HG02798 (cell line): ENCODE data around the gene MIER1.
"Not testable (repeated sequence)": the region's sequence is repeated elsewhere in the genome, so short reads cannot be mapped to it uniquely, and the experiment has no call there.

Source experiments
- ATAC-seq: cut with Tn5 transposase; IDR thresholded peaks from one replicate; pipeline ENCODE4 v1.9.1; 2021; ENCODE audit warnings: mild to moderate bottlenecking; ENCODE audit not compliant: unreplicated experiment, poor library complexity

Gene MIER1

DNA sequence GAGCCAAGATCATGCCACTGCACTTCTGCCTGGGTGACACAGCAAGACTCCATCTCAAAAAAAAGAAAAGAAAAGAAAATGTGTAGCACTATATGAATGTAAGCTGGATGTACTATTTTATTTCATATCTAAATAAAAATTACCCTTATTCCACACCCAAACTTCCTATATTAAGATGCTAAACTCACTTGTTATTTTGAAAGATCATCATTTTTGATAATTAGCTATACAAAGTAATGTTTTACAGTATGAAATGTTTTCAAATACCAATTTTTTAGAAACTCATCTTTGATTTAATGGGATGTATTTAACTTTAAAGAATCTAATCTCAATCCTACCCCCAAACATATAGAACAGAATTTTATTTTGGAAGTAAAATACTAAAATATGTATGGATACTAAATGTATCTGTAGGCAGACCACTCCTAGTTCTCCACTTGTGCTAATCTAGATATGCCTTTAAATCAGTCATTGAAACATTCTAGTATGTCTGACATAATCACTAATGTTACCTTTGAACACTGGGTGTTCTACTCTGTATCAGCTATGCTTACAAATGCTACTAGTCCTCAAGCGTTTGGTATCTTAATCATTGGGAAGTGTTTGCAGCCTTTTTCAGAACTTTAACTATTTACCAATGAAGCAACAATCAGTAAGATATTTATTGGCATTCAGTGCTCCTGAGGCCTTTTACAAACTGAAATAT is 12.9 kb downstream of the MIER1 start:
- no peak for ATAC-seq

GRCh38 chr1:66938613-66939012 is 13.8 kb downstream of the MIER1 start:
- ATAC-seq = no peak

GRCh38 chr1:66940981-66941380 is 16.2 kb downstream of the MIER1 start:
- no peak for ATAC-seq

DNA sequence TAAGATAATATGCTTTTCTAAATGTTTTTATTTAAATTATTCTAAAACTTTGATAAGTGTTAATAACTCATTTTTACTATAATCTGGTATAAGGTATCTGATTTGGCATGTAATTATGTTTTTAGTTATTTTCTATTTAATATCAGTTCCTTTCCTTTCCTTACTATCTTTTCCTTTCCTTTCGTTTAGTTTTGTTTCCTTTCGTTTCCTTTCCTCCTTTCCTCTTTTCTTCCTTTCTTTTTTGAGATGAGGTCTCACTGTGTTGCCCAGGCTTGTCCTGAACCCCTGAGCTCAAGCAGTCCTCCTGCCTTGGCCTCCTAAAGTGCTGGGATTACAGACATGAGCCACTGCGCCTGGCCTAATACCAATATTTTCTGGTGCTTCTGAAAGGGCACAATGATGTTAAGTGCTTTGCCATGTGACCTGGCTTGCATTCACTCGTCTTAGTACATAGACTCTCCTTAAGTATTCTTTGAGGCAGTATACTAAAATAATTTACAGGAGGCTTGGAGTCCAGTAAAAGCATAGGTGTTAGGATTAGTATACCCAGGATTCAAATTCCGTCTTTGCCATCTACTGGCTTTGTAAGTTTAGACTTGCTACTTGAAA is 18.7 kb downstream of the MIER1 start:
- ATAC-seq = no peak

- ATAC-seq = no peak
Measured at GRCh38 chr1:66944330-66945274, 19.8 kb downstream of the MIER1 start.

- ATAC-seq = no peak
Measured at GRCh38 chr1:66945316-66945715, 20.5 kb downstream of the MIER1 start.

- no peak for ATAC-seq
Measured at GRCh38 chr1:66947267-66947666, 22.5 kb downstream of the MIER1 start.

DNA sequence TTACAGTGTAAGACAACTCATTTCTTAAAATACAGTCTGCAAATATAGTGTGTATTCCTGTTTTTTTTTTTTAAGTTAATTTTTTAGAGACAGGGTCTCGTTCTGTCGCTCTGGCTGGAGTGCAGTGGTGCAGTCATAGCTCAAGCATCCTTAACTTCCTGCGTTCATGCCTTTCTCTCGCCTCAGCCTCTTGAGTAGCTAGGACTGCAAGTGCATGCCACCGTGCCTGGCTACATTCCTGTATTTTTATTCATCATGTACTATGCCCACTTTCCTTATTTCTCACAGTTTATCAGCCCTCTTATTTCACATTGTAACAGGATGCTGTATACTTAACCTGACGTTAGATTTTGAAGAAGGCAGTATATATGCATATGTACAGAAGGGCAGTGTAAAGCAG is 26.7 kb downstream of the MIER1 start:
- no peak for ATAC-seq

GRCh38 chr1:66954208-66954607 is 29.4 kb downstream of the MIER1 start:
- ATAC-seq = peak; percentile 76

GRCh38 chr1:66957938-66958337 is 33.1 kb downstream of the MIER1 start:
- no peak for ATAC-seq

DNA sequence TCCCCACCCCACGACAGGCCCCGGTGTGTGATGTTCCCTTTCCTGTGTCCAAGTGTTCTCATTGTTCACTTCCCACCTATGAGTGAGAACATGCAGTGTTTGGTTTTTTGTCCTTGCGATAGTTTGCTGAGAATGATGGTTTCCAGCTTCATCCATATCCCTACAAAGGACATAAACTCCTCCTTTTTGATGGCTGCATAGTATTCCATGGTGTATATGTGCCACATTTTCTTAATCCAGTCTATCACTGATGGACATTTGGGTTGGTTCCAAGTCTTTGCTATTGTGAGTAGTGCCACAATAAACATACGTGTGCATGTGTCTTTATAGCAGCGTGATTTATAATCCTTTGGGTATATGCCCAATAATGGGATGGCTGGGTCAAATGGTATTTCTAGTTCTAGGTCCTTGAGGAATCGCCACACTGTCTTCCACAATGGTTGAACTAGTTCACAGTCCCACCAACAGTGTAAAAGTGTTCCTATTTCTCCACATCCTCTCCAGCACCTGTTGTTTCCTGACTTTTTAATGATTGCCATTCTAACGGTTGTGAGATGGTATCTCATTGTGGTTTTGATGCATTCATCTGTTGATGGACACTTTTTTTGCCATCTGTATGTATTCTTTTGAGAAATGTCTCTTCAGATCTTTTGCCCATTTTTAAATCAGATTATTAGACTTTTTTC is 41.5 kb downstream of the MIER1 start:
- not testable (repeated sequence) for ATAC-seq

- no peak for ATAC-seq
Measured at GRCh38 chr1:66968574-66968973, 43.8 kb downstream of the MIER1 start.

- ATAC-seq = no peak
Measured at GRCh38 chr1:66978201-66978600, 53.4 kb downstream of the MIER1 start.

GRCh38 chr1:66979621-66980020 is 54.8 kb downstream of the MIER1 start:
- ATAC-seq = not testable (repeated sequence)

GRCh38 chr1:66980745-66981367 is 56.1 kb downstream of the MIER1 start:
- ATAC-seq = no peak

DNA sequence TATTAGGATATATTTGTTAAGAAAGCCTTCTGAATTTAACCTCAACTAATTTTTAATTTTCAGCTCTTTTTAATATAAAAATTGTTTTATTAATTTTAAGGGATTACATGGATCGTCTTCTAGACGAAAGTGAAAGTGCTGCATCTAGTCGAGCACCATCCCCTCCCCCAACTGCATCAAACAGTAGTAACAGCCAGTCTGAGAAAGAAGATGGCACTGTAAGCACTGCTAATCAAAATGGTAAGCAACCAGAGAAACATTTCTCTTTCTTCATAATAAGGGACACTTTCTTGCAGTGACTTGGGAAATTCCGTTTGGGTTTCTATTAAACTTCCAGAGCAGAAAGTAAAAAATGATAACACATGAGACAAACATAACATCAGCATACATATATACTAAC is 56.9 kb downstream of the MIER1 start:
- no peak for ATAC-seq

DNA sequence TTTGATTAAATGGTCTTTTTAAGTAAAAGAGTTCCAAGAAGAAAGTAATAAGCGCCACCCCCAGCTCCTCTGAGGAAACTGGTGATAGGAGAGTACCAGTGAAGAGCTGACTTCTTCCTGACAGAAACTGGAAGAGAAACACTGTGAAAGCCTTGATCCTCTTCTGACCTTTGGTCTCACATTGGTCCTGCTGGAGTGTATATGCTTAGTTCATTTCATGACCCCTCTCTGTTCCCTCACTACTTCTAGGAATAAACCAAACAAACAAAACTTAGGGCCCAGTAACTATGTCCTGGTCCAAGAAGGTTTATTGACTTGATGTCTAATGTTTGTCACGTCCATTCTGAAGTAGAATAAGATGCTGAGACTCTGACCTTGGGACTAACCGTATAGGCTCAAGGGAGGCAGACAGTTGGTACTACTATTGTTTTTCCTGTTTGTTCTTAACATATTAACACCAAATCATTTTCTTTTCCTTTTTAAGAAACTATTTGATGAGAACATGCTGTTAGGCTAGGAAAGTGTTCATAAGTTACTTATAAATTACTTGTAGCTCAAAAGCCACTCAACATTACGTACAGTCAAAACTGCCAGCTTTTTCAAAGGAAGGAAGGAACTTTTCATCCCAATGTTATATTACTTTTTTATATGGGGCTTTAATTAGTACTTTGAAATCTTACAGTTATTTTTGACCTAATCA is 57.9 kb downstream of the MIER1 start:
- peak; percentile 46 for ATAC-seq

DNA sequence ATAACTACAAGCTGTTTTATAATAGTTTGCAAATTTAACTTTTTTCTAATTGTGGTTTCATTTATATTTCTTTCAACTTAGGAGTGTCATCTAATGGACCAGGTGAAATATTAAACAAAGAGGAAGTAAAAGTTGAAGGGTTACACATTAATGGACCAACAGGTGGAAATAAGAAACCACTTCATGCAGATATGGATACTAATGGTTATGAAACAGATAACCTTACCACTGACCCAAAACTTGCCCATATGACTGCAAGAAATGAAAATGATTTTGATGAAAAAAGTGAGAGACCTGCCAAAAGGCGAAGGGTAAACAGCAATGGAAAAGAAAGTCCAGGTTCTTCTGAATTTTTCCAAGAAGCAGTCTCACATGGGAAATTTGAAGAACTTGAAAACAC is 59.7 kb downstream of the MIER1 start:
- ATAC-seq = peak; percentile 92

- no peak for ATAC-seq
Measured at GRCh38 chr1:66985835-66986234, 61.0 kb downstream of the MIER1 start.
